HuH-7 (cell line): ENCODE measurements around the gene ATP6V1B1.

Experiments used
- DNase-seq: peaks from one replicate; pipeline ENCODE4 v3.0.0; 2011; ENCODE audit warnings: low spot score

The ATP6V1B1 gene

DNA sequence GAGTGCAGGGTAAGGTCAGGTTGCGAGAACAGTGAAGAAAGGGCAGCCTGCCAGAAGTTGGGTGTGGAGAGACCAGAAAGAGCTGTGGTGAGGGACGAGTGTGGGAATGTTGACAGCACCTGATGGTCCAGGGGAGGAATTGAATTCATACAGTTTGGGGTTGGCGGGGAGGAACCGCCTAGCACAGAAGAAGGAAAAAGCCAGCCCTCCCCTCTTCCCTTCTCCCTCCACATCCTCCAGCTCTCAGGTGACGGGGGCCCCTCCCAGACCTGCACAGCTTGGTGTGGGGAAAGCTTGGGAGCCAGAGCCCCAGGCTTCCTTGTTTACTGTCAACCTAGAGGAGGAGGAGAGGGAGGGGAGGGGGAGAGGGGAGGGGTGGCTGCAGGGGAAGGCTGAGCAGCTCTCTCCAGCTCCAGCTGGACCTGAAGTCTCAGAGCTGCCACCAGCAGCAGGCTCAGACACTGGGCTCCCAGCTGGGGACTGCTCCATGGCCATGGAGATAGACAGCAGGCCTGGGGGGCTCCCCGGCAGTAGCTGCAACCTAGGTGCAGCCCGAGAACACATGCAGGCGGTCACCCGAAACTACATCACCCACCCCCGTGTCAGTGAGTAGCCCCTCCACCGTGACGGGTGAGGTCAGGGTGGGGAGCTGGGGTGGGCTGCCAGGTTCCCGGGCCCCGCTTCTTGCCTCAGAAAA is at the start of gene ATP6V1B1:
Gene ATP6V1B1 (plus strand): TSS at position 433 of the 697 bp plus-strand sequence. CDS start 55 bp downstream, at position 488.
- no peak for DNase-seq

DNA sequence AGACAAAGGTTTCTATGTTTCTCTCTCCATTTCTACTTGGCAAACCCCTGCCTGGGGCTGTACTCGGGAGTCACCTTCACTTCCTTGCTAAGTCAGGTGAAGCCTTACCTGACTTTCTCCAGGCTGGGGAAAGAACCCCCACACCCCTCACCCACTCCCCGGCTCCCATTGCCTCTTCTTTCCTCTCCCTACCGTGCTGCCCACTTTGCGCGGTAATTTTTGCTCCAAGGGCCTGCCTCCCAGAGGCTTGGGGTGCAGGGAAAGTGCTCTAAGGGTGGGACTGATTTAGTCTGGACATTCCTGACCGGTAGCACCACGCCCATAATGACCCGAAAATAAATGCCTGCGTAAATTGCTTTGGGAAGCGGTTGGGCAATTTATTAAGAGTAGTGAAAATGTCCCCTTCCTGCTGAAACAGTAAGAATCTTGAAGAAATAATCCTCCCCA is 49.1 kb upstream of the ATP6V1B1 start:
- DNase-seq = no peak

DNA sequence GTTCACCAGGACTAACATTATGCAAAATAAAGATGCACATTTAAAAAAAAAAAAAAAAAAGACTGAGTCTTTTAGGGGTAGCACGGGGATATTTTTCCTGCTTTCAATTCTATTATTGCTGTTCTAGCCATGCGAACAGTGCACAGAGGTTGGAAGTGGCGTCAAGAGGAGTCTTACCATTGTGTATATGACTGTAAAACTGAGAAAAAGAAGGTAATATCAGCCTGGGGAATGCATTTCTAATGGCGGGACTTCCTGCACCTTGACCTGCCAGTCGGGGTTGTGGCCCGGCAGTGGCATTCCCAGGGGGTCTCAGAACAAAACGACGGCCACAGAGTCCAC is 48.5 kb upstream of the ATP6V1B1 start:
- DNase-seq = no peak

DNA sequence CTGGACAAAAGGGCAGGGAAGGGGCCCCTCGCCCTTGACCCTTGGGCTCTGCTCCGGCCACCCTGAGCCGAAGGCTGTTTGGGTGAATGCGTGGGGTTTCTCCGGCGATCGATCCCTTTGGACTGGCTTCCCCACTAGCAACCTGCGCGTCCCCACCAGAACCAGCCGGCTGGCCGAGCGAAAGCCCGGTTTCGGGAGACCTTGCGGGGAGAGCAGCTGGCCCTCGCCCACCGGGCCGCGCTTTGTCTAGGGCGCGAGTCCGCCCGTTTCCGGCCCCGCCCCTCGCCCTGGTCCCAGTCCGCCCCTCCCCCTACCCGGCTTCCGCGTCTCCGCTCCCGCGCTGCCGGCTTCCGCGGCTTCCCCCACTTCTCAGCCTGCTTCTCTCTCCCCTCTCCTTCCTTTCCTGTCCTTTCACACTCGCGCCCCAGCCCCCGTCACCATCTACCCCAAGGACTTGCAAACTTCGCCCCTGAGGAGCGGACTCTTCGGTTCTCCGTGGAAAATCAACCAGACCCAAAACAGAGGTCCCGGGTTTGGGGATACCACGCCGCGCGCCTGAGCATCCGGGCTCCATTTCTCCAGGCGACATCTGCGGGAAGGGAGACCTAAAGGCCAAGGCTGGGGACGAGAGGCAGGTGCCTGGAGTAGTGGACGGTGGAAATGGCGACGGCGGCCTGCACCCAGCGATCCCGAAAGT is 48.0 kb upstream of the ATP6V1B1 start:
- no peak for DNase-seq

DNA sequence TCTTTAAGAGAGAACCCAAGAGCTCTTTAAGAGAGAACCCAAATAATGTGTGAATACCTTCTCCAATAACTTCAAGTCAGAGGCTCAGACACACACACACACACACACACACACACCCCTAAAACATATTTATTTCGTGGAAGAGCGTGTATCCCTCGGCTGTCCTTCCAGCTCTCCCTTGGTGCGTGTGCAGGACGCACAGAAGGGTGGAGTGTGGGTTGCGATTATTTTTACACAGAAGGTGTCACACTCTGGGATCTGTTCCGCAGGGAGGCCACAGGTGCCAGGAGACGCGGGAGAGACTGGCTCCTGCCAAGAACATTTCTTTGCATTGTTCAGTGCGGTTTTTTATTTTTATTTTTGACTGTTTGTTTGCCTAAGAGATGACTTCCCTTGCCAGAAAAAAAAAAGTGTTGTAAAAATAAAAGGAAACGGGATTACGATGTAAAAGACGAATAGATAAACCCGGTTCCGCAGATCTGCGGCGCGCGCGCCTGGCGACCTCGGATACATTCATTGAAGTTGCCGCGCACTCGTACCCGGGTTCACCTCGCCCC is 47.3 kb upstream of the ATP6V1B1 start:
- DNase-seq = no peak

DNA sequence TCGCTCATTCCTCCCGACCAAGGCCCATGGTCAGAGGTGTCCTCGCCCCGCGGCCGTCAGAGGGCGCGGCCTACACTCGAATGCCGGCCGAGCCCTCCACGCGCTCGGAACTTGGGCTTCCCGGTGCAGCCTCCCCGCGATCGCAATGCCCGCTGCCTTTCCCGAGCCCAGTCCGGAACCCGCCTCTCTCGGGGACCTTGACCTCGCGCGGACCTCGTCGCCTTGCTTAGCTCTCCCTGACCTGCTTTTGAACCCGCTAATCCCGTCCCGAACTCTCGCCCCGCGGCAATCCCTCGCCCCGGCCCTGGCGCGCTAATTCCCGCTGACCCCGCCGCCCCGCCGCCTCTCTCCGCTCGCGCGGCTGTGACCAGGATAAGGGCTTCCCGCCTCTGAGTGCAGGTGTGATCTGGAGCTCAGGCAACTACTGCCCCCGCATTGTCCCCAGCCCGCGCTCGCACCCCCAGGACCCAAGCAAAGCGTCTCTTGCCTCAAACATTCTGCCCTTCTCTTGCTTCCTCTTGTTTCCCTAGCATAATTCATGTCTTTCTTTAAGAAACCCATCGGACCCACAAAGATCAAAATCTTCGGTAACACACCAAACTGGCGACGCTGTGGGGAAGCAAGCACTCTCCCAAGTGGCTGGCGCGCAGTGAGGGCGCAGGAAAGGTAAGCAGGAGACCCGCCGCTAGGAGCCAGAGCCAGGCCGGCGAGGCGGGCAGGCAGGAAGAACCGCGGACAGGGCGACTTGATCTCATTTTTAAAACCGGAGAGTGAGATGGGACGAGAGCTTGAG is 46.6 kb upstream of the ATP6V1B1 start:
- DNase-seq = no peak

DNA sequence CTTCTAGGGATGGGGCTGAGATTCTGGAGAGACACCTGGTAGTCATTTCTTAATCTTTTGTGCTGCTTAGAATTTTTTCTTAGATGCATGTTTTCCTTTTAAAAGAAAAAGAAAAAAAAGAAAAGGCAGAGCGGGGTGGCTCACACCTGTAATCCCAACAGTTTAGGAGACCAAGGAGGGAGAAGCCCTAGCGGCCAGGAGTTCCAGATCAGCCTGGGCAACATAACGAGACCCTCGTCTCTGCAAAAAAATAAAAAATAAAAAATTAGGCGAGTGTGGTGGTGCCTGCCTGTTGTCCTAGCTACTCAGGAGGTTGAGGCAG is 46.0 kb upstream of the ATP6V1B1 start:
- DNase-seq = no peak

DNA sequence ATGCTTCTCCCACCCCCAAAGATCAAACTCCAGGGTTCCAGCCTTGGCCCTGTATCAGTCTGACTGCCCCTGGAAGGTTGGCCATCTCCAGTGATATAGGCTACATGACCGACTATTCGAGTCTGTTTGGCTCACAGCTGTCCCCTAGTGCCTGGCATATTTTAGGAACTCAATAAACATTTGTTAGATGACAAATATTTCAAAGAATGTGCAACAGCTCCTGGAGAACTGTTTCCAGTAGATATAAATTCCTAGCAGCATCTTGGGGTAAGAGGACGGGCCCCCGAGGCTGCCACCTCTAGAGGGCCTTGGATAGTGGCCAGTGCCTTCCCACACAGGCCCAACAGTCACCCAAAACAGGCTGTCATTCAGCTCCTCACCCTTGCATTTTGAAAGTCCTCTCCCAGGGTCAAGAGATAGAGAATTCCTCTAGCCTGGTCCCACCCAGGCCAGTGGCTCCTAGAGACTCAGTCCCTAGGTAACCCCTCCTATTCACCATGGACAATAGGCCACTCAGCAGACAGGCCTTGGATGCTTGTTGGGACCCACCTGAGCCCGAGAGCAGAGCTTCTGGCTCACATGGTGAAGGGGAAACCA is 45.1 kb upstream of the ATP6V1B1 start:
- no peak for DNase-seq

DNA sequence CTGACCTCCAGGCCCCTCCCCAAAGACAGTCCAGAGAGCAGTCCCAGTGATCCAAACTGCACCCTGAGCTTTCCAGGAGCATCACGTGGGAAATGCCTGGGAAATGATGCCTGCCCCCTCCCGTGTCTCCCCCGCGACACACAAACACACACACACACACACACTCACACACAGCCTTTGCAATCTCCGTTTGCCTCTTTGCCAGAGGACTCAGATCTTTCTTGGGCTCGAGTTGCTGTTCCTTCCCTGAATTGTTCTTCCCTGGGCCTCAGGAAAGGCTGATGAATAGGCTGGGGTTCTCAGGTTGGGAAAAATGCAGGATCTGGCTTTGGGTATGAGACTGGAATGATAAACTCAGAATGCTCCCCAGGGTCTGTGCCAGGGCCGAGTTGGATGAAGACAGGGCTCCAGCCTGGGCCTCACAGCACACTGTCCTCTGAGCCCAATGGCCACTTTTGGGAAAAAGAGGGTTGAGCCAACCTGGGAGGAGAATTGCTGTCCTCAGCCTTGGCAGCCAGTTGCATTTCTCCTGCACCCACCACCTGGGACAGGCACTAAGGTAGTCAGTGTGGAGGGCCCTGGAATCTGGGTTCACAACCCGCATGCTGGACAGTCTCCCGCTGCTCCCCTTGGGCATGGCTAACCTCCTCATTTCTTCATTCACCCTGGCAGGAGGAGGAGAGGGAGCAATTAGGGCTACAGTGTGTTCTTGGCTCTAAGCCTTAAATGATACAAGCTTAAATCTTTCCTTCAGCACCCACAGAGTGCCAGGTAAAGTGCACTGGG is 43.9 kb upstream of the ATP6V1B1 start:
- no peak for DNase-seq

DNA sequence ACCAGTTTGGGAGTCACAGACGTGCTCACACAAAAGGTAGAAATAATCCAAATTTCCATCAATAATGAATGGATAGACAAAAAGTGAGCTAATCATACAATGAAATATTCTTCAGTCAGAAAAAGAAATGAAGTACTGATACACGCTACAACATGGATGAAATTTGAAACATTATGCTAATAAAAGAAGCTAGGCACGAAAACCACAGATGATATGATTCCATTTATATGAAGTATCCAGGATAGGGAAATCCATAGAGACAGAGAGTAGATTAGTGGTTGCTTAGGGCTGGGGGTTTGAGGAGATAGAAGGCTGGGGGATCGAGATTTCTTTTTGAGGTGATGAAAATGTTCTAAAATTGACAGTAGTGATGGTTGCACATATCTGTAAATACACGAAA is 43.0 kb upstream of the ATP6V1B1 start:
- no peak for DNase-seq

DNA sequence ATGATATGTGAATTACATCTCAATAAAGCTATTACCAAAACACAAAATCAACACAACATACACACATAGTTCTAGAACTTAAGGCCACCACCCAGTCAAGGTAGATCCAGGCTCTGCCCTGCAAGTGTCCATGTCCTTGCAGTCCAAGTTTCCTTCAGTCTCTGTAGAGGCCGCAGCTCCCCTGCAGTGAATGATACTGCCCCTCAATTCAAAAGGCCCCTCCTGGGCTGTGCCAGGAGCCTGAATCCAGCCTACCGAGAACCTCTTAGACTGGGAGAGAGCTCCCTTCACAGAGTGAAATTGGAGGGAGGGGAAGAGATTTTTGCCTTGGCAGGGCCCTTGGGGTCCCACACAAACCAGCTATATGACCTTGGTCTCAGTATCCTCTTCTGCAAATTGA is 42.5 kb upstream of the ATP6V1B1 start:
- DNase-seq = no peak

DNA sequence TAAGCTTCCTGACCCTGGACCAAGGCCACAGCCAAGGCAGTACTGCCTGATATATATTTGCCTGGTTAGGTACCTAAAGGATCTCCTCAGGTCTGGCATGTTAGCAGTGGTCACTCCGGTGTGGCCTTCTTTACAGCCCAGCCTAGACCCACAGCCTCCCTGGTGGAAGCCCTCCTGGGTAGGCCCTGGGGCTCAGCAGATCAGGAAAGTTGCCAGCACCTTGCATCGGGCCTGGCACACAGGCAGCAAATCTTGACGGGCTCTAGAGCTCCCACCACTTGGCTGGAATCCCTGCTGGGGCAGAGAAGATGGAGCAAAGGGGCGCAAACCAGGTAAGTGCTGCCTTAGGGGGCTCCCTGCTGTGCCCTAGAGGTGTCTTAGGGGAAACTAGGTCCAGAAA is 40.9 kb upstream of the ATP6V1B1 start:
- no peak for DNase-seq

DNA sequence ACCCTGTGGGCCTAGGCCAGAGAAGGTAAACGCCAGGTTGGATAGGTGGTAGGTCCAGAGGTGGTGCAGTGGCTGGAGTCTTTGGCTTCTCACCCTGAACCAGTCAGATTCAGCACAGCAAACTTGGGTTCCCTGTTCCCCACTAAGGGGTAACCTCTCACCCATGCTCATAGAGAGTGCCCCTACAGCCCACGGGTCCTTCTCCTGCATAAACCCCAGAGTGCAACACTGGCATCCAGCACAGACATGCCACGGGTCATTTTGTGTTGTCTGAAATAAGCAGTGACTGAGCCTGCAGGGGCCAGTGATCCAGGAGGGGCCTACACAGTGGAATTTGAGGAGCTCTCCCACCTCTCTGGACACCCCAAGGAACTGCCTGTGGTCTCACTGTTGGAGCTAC is 40.5 kb upstream of the ATP6V1B1 start:
- no peak for DNase-seq

DNA sequence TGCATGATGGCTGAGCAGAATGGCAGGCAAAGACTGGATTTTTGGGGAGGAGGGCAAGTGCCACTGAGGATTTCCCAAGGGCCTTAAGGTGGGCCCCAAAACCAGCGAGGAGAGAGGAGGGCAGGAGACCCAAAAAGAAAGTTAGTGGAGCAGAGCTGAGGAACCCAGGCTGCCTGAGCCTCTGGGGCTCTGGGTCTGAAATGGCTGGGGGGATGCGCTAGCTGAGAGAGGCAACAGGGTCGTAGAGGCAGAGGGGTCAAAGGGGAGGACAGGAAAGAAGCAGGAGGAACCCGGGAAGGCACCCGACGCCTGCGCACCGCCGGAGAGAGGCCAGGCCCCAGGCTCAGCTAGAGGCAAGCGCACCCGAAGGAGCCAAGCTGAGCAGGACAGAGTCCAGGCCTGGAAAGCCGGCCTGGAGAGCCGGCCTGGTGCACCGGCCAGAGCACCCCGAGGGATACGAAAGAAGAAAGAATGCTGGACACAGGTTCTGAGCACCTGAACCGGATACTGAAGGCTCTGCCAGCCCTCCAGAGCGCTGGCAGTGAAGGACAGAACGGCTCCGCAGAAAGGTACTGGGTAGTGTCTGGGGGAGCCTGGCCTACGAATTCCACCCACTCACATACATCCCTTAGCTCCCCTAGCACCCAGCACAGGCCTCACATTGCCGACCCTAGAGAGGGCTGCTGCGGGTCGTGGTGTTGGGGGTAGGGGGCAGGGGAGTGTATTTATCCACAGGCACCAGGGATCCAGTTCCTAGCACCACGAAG is 39.5 kb upstream of the ATP6V1B1 start:
- no peak for DNase-seq

DNA sequence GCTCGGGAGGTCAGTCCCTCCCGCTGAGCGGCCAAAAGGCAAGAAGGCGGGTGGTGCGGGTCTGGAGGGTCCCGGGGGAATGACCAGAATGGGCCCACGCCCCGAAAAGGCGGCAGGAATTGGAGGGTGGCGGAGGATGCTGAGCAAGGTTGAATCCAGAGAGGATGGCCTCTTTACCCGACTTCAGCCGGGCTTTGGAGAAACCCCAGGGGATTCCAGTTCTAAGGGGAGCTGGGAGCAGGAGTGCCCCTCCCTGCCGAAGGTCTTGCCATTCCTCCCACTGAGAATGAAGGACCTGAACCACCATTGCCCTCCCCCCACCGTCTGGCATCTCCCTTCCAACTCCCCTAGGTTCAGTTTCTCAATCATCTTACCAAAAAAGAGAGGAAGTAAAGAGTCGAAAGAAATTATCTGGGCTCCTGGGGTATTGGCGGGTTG is 38.9 kb upstream of the ATP6V1B1 start:
- DNase-seq = no peak

DNA sequence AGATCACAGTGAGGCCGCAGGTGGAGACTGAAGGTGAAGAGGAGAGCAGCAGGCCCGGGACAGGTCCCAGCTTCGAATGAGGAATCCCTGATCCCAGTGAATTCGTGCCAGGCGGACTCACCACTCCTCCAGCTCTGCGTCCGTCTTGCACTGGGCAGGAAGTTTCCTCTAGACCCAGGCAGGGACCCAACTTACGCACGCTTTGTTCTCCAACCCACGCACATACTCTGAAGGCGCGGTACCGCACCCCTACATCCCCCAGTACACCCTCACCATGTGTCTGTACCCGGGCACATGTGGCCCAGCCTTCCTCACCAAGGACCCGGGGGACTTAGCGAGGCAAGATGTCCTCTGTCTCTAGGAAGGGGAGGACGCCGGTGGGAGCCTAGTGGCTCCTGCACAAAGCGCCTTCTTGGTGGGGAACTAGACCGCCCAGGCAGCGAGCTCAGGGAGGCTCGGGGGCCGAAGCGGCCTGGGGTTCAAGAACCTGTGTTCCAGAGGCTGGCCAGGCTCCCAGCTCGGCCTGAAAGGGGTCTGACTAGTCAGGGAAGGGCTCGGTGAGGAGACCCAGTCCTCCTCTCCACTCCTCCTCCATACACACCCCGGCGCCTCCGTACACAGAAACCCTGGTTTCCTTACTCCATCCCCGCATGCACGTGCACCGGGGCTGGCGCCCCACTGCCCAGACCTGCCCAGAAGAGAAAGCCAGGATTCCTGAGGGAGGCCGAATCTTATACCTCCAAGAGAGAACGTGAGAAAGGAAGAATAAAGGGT is 38.3 kb upstream of the ATP6V1B1 start:
- DNase-seq = no peak

DNA sequence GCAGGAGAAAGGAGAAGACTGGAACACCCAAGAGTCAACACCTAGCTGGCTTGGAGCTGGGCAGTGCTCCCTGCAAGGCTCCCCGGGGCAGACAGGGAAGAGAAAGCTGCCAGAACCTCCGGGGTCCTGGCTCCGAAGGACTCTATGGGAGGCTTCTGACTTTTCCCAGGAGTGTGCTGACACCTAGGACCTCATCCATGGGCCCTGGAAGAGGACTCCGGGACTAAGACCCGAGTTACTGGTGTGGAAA is 37.8 kb upstream of the ATP6V1B1 start:
- DNase-seq = no peak

DNA sequence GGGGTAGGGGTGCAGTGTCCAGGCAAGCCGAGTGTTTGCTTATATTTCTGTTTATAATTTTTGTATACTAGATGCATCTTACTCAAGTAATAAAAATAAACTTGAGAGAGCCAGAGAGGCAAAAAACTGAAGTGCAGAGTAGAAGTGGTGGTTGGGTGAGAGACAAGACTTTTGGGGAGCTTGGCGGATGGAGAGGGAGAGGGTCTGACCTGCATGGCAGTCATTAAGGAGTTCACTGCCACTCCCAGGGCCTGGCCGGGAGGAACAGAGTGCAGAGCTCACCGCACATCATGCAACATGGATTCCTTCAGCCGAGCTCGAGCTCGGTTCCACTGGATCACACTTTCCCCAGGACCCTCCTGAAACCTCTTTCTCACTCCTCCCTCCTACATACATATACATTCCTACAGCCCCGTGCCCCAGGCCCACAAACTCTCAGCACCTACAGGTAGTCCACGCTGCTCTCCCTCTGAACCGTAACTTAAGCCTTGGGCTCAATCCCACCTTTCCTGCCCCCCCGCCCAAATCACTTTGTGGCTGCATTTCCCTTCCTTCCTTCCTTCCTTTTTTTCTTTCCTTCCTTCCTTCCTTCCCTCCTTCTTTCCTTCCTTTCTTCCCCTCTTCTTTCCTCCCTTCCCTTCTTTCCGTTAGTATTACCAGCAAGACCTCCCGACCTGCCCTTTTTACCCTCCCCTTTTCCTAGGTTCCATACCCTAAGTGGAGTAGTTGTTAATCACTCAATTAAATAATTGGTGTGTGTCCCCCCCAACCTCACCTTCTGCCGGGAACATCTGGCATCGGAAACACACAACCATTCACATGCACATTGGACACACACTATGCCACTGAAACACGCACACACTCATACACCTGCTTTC is 37.1 kb upstream of the ATP6V1B1 start:
- no peak for DNase-seq
